ENCODE measurements around the gene ZNF518B.

Gene ZNF518B, protein sequence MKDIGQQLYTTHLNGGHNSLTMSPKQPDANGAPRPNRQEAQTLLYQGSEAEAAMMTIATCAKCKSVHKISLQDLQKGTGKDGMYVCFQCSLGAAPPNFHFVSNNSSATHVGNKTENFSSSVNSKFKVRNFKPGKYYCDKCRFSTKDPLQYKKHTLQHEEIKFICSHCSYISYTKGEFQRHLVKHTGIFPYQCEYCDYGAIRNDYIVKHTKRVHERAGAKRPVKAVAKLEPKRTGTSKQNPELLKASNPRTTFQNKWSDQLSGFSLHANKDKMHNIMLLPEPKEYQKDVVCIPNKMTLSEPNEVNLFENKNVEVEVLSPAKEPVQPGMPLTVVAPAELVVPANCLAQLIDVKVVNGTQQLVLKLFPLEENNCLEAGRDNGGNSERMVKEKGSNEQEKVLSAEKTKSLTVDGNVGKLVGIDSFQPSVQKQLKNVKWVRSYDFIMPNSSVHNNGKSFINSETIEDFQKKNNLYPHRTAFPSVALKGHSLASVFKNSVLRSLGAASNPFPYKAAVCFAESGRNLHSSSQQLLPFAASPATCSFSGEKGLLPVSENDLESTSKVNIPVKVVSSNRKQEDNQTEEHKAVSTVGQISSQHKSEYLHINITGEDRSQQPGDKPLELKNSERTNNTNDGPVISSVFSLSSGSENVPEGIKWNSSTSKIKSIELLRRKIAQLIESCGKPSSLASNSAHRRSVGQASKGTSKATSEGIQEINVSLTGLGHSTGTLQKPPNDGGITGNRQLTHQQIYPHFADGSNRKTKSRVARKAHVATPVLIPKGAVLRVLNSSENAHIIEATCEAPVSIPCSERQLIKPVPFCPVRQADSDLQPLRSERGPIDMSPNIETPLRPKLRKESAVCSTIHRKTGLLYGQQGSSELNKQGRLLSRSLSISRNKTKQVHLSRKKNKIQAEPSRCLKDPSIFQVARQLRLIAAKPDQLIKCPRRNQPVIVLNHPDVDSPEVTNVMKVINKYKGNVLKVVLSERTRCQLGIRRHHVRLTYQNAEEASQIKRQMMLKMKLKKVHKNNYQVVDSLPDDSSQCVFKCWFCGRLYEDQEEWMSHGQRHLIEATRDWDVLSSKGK

DNA sequence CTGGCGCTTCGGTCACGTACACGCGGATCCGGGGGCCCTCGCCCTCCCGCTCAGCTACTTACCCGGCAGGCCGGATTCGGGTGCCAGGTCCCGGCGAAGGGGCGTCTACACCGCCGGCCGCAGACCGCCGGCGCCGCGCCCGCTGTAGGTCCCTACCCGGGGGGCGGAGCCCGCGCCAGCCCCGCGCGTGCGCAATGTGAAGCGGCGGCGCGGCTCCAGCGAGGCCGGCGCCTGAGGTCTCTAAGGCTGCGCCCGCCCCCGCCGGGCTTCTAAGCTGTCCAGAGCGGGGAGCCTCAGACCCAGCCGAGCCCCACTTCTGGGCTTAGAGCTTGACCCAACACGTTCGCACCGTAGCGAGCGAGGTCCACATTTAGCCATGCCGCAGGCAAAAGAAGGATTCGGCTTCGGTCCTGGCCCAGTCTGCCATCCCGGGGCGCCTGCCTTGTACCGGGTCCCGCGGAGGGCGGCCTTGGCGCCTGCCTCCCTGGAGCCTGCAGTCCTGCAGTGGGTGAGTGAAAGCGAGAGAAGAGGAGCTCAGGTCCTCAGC is at the start of gene ZNF518B:
Gene ZNF518B (minus strand): TSS at position 172 of the 547 bp plus-strand sequence. CDS start 11,098 bp downstream, outside the sequence.
- DNase-seq (ENCODE audit: low read depth in 3 of 3) = peak; percentile 66 to 71 (median 67)

DNA sequence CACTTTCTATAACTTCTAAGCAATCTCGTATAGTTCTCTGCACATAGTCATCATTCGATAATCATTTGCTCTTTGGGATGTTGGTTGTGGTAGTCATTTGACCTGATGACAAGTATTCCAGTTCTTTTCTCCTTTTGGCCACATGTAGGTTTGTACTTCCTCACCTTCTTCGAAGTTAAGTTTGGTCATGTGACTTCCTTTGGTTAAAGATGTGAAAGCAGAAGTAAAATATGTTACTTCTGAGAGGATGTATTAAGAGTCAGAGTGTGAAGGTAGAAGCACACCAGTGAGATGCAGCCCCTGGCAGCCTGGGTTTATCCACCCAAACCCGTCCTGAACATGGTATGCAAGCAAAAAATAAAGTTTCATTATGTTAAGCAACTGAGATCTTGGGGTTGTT is 48.9 kb upstream of the ZNF518B start:
- DNase-seq (ENCODE audit: low read depth in 3 of 3) = no peak

DNA sequence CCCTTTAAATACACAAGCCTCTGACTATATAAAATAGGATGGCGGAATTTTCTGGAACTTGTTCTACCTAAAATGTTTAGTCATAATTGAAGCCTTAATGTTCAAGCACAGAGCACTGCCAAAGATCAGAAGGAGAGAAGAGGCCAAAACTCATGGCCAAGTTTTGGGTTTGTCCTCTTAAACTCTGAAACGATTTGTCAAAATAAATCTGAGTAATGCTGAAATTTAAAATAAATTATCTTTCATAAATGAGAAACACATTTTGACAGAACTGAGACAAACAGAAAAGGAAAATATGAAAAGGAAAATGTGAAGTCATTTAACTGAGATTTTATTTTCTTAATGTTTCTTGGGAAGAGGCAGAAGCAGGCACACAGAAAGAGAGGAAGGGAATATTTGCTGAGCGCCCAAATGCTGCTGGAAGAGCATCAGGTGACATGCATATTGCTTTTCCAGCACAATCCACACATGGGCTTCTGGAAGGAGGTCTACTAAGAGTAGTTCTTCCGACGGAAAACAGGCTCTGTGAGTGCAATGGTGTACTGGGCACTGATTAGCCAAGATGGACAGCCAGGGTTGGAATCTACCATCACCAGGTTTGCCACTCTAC is 47.4 kb upstream of the ZNF518B start:
- DNase-seq (ENCODE audit: low read depth in 3 of 3) = no peak

DNA sequence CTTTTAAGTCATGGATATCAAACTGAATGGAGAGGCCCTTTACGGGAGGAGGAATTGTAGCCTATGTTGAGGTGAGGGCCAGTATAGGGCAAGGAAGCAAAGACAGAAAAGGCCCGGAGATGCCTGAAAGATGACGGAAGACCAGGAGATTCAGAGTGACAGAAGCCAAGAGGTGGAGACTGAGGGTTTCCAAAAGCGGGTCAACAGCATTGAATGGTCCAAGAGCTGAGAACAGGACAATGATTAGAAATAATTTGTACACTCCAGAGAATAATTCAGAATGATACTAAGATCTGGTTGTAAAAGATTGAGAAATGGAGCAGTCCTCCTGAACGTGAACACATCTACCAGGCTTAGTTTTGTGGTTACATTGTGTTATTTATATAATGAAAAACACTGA is 45.5 kb upstream of the ZNF518B start:
- no peak for DNase-seq (ENCODE audit: low read depth in 3 of 3)

DNA sequence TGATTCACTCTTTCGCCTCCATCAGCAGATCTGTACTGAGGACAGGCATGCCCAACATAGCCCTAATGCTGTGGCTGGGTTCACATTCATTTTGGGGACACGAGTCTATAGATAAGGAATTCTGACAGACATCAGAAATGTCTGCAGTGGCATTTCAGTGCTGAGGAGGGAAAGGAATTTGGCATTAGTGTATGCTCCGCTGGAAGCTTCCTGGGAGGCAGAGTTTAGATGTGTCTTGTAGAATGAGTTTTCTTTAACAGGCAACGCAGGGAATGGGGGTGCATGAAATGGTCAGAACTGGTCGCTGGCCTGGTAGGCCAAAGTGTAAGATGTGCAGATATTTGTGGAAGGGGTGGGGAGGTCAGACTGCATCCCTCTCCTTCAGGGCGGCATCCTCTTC is 43.5 kb upstream of the ZNF518B start:
- no peak for DNase-seq (ENCODE audit: low read depth in 3 of 3)

DNA sequence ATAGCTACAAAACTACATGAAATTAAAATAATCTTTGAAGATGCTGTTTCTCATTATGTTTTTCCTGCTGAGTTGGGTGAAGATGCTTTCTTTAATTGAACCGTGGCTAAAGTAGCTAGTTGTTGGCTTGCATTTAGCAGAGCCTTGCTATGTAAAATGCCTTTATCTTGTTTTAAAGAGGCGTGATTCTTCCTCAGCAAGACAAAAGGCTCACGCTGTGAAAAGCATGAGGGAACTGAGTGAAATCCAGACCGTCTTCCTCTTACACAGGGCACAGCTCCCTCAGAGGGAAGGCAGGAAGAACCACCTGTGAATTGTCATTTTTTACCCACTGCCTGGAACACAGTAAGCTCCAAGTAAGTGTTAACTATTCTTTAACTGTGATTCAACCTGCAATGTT is 39.0 kb upstream of the ZNF518B start:
- no peak for DNase-seq (ENCODE audit: low read depth in 3 of 3)

DNA sequence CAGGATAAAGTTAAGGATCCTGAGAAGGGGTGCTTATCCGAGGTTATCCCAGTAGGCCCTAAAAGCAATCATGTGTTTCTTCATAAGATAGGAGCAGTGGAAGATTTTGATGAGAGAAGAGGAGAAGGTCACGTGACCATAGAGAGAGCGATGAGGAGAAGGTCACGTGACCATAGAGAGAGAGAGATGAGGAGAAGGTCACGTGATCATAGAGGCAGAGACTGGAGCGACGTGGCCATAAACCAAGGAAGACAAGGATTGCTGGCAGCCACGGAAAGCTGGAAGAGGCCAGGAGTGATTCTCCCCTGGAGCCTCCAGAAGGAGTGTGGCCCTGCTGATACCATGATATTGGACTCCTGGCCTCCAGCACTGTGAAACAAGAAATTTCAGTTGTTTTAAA is 38.4 kb upstream of the ZNF518B start:
- DNase-seq (ENCODE audit: low read depth in 3 of 3) = no peak

DNA sequence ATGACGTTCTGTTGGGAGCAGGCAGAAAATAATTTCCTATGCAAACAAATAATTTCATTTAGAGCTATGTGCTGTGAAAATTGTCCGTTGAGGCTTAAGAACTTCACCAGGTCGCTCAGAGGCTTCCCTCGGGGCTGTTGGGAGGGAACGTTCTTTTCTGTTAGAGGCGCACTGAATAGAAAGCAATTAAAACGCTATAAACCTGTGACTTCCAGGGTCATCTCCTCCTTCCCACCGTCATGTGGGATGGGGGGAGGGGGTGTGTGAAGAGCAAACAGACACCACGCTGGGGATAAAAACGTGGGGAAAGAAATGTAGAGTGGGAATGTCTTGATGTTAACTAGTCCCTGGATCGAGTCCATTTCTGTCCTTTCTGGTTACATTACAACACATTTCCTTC is 35.2 kb upstream of the ZNF518B start:
- DNase-seq (ENCODE audit: low read depth in 3 of 3) = no peak

DNA sequence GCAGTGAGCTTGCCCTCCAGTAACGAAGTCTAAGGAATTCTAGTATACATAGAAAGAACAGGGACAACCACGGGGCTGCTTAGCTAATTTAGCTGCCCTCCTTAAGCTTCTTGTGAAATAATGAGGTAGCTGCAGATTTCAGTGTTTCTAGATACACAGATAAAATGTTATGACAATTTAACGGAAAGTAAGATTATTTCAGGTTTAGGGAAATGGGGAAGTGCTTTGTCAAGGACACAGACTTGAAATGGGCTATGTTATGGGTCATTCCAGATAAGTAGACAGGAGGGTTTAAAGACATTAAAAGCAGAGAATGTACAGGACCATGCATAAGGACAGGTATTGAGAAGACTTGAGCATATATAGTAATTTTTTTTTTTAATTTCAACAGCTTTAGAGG is 34.2 kb upstream of the ZNF518B start:
- no peak for DNase-seq (ENCODE audit: low read depth in 3 of 3)

DNA sequence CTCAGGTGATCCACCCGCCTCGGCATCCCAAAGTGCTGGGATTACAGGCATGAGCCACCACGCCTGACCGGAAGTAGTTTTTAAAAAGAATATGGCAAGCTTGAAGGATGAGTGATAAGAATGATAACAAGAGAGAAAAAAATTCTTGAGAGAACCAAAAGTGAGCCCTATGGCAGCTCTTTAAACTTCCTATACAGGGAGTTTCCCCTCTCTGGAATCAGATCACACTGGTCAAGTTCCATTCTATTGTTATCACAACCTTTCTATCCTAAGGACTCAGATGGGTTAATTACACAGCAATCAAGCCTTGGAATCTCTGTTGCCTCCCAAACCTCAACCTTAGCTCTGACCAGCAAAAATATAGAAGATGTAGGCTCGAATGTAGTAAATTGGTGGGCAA is 33.8 kb upstream of the ZNF518B start:
- no peak for DNase-seq (ENCODE audit: low read depth in 3 of 3)

DNA sequence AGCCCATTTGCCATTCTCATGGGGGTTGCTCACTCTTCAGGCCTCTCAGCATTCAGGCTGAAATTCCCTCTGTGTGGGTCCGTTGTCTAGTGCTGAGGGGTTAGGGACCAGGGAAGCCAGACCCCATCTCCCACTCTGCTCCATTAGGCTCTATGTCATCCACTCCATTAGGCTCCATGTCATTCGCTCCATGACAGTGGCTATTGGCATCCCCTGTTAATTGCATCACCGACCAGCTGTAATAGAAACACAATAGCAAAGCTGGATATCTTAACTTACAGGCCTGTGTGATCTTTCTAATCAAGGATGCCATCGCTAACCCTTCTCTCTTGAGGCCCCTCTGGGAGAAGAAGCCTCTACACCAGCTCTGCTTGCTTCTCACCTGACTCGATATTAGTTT is 25.7 kb upstream of the ZNF518B start:
- DNase-seq (ENCODE audit: low read depth in 3 of 3) = no peak

DNA sequence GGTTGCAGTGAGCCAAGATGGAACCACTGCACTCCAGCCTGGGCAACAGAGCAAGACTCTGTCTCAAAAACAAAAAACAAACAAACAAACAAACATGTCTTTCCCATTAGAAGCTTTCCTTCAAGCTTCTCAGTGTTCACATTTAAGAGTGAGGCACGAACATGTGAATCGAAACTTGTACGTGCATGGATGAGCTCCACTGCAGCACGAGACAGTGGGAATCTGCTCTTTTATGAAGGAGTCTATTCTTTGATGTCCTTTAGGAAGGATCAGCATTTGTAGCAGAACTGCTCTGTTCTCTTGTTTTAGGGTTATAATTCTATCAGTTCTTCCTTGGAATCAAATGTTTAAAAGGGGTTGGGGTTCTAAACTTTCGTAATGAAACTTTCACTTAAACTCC is 23.4 kb upstream of the ZNF518B start:
- DNase-seq (ENCODE audit: low read depth in 3 of 3) = no peak

DNA sequence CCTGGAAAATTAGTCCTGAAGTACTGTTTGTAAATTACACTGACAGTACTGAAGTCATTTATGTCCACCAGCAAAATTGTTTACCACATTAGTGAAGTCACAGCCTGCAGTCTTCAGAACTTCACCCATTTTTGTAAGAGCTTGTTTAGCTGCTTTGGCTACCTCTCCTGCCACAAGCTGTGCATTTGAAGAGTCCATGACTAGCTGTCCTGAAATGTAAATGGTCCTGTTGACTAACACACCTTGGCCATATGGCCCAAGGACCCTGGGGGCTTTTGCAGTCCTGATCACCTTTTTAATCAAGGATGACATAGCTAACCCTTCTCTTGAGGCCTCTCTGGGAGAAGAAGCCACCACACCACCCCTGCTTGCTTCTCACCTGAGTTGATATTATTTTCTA is 21.4 kb upstream of the ZNF518B start:
- DNase-seq (ENCODE audit: low read depth in 3 of 3) = no peak

DNA sequence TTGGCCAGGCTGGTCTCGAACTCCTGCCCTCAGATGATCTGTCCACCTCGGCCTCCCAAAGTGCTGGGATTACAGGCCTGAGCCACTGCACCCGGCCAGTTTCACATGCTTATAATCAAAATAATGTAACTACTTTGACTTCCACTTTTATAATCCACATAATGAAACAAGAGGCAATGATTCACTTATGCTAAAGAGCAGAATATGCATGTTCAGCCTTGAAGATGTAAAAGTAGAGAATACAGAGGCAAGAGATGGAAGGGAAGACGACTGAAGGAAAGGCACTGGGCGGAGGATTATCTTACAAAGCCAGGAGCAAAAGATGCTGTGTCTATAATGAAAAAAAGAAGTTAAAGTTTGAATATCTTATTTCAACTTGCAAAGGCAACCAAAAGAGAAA is 13.3 kb upstream of the ZNF518B start:
- DNase-seq (ENCODE audit: low read depth in 3 of 3) = no peak

DNA sequence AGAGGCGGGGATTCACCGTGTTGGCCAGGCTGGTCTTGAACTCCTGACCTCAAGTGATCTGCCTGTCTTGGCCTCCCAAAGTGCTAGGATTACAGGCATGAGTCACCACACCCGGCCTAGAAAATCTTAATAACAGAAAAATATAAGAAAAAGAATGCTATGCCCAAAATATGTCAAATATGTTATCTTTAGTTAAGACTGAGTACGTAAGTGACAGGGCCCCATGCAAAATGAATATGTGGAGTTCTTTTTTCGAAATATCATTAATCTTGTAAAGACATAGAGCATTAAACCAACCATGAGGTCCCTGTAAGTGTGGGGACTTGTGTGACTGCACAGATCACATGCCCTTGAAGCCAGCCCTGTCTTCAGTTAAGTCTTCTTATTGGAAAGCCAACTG is 8.9 kb upstream of the ZNF518B start:
- DNase-seq (ENCODE audit: low read depth in 3 of 3) = no peak

DNA sequence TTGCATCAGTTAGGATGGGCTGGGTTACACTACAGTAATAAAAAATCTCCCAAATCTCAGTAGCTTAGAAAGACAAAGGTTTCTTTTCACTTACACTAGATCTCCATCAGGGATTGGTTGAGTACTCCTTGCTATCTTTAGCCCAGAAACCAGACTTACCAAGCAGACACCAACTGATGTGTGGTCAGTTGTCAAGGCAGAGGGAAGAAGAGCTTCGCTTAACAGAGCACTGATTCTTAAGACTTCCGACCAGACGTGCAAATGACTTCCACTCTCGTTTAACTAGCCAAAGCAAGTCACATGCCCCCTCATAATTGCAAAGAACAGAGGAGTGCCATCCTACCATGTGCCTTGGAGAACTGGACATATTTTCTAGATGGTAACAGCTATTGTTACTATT is 5.7 kb upstream of the ZNF518B start:
- DNase-seq (ENCODE audit: low read depth in 3 of 3) = no peak

DNA sequence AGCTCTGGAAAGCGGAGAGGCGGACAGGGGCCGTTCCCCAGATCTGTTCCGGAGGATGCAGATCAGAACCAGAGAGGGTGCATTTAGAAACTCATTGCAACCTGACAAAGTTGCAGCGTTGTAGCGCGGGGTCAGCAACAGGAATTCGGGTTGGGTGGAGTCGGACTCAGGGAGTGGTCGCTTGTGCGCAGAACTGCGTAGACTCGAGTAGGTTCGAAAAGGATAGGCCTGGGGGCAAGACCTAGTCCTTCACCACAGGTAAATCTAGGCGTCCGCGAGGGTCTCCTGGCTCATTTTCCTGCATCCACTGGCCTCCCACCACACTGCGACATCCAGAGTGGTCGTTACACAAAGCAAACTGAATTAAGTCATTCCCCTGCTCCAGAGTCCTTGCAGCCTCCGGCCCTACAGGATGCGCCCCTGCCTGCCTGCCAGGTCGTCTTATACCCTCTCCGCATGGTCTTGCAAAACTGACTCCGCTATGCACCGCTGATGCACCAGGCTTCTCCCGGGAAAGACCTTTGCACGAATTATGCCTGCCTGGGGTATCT is 4.7 kb upstream of the ZNF518B start:
- no peak for DNase-seq (ENCODE audit: low read depth in 3 of 3)

DNA sequence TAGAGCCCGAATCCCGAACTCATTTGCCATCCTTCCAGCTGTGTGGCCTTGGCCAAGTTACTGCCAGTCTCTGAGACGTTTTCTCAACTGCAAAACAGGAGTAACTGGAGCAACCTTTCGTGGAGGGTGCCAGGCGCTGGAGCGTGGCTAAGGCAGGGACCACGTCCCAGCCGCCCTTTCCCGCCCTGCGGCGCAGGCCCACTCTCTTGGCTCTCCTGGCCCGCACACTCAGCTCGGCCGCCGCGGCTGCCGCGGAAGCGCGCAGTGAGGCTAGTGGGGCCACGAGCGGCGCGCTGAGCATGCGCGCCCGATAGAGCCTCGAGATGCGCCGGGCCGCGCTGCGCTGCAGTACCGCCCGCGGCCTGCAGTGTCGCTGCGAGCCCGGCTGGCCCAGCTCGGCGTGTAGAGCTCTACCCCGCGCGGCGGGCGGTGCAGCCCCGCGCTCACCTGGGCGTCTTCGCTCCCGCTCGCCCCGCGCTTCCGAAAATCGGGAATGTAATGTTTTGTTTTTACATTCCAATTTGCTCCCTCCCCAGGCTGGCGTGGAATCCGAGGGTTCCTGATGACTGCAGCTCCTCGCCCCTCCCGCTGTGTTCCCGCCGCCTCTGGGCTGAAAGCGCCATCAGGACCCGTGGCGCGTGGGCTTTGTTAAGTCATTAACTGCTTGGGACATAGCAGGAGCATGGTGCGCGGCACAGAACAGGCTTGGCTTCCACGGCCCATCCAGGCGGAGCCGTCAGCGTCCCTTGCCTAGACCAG is 4.0 kb upstream of the ZNF518B start:
- peak; percentile 48 to 59 (median 53) for DNase-seq (ENCODE audit: low read depth in 3 of 3)

DNA sequence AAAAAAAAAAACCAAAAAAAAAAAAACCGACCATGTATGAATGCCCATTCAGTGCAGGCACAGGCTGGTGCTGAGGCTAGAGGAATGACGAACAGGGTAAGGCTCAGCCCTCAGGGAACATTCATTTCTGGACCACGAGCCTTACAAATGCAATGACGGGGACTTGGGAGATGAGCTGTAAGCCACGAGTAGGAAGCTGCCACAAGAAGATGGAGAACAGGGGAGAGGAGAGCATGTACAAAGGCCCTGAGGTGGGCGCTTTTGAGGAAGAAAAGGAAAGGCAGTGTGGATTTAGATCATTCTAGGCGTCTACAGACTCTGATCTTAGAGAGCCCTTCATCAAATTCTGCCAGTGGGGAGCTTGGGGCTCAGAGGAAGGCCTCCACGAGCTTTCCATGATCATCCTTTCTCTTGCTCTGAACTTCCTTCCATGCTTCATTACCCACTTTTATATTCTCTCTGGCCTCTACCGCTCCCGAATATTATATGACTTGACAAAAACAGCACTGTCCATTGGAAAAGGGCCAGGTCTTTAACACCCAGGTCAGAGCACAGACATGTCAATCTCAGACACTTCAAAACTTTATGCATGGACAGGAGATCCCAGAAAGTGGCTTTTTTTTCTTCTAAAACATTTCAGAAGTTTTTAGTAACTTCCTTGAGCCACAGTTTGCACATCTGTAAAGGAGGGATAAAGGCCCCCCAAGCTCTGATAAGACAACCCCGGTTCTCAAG is 3.3 kb upstream of the ZNF518B start:
- DNase-seq (ENCODE audit: low read depth in 3 of 3) = no peak

DNA sequence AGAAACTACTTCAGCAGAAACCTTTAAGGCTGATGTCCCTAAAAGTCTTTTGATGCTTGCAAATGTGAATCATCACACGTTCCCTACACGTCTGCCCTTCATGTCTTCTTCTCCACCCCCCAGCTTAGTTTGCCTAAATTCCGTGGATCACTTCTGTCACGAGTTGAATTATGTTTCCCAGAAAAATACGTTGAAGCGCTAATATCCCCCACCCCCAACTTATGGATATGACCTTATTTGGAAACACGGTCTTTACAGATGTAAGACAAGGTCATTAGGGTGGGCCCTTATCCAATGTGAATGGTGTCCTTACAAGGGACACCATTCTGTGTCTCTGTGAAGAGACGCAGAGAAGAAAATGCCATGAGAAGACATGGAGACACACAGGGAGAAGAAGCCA is 2.1 kb upstream of the ZNF518B start:
- DNase-seq (ENCODE audit: low read depth in 3 of 3) = no peak

All from stimulated activated CD4-positive, alpha-beta T cell treated with anti-CD3 and anti-CD28 coated beads, TNF-alpha, amount 100 ng/mL, for 4 hours (primary cell).